Measurements from ENCODE around the gene GRAMD1B.
"Not testable (repeated sequence)": the region's sequence is repeated elsewhere in the genome, so short reads cannot be mapped to it uniquely, and the experiment has no call there.

The GRAMD1B gene

DNA sequence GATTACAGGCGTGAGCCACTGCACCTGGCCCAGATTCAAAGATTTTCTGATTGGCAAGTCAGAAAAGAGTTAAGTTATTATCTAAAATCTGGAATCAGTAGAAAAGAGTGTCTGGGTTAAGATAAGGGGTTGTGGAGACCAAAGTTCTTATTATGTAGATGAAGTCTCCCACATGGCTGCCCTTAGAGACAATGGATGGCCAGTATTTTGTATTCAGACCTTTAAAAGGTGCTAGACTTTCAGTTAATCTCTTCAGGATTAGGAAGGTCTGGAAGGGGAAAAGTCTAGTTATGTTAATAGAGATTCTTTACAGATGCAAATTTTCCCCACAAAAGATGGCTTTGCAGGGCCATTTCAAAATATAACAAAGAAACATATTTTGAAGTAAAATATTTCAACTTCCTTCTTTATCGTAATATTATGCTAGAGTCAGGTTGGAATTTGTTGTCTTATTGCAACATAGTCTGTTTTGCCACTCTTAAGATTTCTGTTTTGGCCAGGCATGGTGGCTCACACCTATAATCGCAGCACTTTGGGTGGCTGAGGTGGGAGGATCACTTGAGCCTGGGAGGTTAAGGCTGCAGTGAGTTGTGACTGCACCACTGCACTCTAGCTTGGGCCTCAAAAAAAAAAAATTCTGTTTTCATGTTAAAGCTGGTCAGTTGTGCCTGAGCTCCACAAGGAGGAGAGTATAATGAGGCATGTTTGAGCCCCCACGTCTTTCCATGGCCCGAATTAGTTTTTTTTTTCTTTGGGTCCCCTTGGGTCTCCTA lies 14.0 kb downstream of the GRAMD1B start:
- peak in 3 of 4 experiments; percentile 14 to 49 (median 41) for DNase-seq

DNA sequence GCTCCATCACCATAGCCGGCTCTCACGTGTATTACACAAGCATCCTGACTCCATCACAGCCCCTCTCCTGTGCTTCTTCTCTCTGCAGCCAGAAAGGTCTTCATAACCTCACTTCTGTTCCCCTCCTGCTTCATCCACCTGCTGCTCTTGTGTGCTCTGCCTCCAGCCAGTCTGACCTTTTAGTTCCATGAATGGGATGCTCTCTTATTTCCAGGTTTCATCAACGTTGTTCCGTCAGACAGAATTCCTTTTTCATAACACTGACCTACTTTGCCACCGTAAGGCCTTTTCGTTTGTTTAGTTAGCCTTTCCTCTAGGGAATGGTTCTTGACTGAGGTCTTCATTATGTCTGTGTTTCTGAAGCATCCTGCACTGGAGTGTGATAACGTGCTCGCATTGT lies 18.8 kb downstream of the GRAMD1B start:
- DNase-seq: no peak

DNA sequence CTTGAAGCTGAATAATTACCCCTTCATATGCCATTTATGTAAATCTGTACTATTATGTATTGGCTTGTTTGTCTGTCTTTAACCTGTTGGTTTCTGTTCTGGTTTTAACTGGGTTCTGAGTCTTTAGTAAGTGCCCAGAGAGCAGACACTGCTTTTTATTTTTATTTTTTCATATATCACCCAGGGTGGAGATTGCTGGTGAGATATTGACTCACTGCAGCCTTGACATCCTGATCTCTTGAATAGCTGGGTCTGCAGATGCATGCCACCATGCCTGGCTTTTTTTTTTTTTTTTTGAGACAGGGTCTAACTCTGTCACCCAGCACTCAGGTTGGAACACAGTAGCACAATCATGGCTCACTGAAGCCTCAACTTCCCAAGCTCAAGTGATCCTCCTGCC lies 19.4 kb downstream of the GRAMD1B start:
- DNase-seq: no peak

DNA sequence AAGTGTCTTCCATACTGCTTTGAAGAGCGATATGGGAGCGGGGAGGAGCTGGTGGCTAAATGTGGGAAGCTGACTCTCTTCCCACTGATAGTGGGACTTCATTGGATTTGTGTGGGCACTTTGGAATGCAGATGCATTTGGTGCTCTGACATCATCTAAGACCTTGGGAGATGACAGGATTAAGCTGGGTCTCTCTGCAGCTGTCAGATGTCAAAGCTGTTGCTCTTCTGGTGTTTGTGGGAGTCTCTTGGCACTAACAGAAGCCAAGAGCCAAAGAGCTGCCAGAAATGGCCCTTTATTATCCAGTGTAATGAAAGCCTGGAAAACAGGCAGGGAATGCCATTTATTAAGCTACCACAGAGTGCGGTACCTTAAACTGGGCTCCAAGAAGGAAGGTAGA lies 20.6 kb downstream of the GRAMD1B start:
- DNase-seq: no peak

DNA sequence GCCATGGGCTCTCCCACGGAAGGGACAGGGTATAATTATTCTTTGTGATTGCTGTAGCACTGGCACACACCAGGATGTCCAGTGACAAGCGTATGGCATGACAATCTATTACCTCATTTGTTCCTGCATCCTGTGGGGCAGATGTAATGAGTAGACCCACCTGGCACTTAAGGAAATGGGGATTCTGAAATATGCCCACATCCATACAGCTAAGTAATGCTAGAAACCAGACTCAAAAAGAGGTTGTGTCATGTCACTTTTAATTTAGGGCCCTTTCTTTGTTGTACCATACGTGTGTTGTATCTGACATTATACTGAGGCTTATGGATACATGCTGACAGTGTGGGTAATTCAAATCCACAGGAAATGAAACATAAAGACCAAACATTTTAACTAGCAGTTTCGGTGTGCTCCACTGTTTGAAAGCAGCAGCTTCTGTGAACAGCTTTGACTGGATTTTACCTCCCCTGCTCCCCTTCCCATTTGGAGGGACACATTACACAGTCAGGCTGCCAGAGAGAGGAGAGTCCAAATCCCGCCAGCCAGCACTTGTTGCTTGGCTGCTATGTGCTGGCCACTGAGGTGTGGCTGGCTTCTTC lies 21.2 kb downstream of the GRAMD1B start:
- DNase-seq: no peak

DNA sequence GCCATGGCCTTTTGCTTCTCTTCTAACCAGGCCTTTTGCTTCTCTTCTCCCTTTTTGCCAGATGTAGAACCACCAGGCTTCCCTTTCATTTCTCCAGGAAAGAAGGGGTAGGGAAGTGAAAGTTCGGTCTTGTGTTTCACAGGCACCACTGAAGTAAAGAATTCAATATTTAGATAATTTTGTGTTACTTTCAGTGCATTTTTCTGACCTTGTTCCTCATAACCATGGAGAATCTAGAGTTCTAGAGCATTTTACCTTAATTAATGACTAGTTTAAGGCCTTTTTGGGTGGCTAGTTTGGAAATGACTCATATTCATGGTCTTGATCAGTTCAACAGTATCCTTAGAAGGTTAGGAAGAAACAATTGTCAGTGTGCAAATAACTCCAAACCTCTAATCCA lies 22.7 kb downstream of the GRAMD1B start:
- peak; percentile 48 to 82 (median 71) for DNase-seq

DNA sequence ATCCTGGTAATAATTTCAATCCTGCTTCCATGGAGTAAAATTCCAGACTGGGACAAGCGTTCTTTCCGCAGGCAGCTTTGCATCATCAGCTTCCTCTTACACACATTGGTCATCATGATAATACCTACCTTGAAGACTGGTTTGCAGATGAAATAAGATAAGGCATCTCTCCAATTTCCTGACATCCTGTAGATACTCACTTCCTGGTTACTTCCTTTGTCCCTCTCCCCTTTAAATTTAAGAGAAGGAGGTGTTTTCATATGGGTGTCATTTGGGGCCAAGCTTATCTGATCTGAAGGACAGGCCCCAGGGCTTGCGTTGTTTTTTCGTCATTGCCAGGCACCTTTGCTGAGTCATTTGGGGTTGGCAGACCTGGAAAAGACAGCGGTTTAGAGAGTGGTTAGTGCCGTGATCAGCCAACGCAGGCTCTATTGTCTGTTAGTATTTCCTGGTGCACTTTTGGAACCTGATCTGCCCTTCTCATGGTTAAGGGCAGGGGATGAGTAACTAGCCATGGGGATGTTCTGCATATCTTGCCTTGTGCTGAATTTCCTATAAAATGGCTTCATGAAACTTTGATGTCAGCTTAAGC lies 24.1 kb downstream of the GRAMD1B start:
- peak in 2 of 4 experiments; percentile 20 to 52 for DNase-seq

DNA sequence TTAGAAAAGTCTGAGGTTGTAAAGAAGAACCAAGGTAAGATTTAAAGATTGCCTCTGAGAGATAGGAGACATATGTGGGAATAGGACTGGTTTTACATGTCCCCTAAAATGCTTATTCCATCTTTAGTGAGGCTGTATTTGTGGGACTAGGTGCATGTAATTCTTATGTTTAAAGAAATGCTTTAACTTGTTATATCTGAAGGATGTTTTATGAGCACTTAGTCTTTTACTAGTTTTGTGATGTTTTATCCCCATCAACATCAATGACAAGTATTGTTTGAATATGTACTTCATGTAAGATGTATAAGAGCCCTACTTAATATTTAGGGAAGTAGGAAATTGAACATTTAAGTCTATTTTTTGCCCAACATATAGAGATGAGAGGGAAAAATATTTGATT lies 24.7 kb downstream of the GRAMD1B start:
- no peak for DNase-seq

DNA sequence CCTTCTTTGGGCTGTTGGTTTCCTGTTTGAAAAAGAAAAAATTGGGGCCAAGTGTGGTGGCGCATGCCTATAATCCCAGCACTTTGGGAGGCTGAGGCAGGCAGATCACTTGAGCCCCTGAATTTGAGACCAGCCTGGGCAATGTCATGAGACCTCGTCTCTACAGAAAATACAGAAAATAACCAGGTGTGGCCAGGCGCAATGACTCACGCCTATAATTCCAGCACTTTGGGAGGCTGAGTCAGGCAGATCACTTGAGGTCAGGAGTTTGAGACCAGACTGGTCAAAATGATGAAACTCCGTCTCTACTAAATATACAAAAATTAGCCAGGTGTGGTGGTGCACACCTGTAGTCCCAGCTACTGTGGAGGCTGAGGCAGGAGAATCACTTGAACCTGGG lies 26.4 kb downstream of the GRAMD1B start:
- DNase-seq: not testable (repeated sequence)

DNA sequence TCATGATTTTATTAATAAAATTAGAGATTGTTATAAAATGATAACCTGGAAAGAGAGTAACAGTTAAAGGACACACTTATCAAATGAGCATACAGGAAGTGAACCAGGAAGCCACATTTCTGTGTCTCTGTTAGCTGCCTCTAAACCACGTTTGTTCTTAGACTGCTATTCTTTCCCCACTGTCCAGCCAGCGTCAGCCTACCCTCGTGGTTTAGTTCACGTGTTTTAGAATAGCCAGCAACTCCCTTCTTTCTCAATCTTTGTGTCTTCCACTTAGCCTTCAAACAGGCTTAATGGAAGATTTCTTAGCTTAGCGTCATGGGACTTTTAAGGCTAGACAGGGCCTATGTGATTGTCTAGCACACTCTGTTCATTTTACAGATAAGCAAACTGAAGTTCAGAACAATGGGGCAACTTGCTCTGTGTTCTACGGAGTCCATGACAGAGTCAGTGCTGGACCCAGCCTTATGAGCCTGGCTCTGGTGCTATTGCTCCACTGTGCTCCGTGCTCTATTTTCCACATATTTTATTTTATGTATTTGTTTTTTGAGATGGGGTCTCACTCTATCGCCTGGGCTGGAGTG lies 27.2 kb downstream of the GRAMD1B start:
- peak; percentile 84 to 94 (median 91) for DNase-seq

DNA sequence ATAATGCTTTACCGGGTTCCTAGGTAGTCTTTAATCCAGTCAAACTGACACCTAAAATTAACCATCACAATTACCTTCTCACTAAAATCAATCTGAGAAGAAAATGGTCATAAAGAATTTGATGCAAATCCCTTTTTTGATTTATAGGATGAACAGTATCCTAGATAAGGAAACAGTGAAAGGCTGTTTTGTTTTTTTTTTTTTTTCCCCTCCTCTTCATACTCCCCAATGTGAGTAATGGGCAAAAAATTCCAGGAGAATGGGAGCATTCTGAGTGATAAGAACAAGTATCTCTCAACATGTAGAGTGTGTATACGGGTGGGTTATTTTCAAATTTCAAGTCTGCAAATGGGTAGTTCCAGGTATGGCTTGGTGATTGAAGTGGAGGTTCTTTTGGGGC lies 28.4 kb downstream of the GRAMD1B start:
- DNase-seq: no peak

DNA sequence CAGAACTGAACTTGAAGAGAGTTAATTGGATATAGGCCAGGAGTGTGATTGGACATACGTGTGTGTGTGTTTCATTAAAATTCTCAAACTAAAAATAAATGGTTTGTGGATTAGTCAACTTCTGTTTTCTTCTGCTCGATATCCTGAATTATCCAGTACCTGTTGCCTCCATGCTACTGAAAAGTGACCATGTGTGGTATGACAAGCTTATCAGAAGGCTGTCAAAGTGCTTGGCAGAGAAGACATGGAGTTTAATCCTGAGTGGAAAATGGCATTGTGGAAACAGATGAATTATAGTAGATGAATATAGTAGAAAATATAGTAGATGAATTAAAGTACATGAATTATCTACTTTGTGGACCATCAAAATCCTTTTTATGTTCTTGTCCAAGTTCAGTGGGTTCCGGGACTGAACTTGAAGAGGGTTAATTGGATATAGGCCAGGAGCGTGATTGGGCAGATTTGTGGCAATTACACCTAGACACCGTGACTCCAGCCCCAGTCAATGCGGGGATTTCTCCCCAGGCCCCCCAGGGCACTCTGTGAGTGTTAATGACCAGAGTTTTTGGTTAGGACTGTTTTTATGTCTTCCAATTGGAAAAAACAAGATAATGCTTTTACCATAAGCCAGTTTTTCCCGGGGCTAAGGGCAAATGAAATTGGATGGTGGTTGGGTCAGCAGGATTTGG lies 30.1 kb downstream of the GRAMD1B start:
- no peak for DNase-seq

DNA sequence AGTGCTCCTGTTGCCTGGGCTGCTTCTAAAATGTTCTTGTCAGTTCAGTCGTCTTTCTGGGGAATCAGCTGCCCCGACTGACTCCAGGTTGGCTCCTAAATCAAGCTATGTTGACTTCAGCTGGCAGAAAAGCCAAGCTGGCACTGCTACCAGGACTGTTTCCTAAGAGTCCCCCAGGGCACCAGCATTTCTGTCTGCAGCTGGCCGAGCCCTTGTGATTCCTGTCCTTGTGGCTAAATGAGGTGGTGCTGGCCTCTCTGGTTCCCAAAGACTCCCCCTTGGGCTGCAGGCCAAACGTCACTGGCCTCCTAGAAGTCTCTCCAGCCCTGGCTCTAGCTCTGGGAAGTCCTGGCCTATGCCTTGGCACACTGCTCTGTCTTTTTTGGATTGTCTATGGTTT lies 31.1 kb downstream of the GRAMD1B start:
- DNase-seq: no peak

DNA sequence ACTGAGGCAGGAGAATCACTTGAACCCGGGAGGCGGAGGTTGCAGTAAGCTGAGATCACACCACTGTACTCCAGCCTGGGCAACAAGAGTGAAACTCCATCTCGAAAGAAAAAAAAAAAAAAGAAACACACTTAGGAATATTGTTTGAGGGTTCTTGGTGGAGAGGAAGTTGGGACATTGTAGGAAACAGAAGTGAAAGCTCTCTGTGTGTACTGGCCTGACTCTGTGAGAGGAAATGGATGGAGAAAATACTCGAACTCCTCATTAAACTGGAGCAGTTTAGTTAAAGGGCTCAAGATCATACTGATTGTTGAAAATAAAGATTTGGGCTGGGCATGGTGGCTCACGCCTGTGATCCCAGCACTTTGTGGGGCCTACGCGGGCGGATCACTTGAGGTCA lies 35.6 kb downstream of the GRAMD1B start:
- peak; percentile 39 to 86 (median 70) for DNase-seq

DNA sequence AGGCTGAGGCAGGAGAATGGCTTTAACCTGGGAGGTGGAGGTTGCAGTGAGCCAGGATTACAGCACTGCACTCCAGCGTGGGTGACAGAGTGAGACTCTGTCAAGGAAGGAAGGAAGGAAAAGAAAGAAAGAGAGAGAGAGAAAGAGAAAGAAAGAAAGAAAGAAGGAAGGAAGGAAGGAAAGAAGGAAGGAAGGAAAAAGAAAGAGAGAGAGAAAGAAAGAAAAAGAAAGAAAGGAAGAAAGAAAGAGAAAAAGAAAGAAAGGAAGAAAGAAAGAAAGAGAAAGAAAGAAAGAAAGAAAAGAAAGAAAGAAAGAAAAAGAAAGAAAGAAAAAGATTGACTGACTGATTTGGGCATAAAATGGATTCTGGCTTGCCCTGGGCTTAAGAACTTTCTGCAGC lies 36.1 kb downstream of the GRAMD1B start:
- not testable (repeated sequence) for DNase-seq

DNA sequence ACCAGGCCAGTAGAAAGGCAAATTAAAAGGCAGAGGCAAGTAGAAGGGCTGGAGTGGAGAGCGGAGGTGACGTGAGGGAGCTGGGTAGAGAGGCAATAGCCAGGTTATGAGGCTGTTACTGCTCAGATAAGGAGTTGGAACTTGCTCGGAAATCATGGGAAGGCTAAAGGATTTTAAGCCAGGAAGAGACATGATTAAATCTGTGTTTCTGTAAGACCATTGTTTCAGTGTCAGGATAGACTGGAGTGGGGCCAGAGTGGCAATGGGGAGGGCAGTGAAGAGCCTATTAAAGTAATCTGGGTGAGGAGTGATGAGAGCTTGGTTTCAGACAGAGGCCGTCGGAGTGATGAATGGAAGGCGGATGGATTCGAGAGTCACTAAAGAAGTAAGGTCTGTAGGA lies 39.0 kb downstream of the GRAMD1B start:
- no peak for DNase-seq

DNA sequence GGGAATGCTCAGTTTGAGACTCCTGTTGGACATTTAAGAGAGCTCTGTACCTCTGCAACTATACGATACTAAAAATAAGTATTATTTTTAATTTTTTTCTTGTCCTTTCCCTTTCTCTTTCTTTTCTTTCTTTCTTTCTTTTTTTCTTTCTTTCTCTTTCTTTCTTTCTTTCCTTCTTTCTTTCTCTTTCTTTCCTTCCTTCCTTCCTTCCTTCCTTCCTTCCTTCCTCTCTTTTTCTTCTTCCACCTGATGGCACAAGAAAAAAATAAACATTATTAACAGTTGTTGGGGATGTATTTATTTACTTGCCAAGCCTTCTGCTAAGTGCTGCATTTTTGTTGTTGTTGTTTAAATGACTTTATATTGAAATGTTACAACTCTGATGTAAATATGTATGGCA lies 39.5 kb downstream of the GRAMD1B start:
- no peak for DNase-seq

DNA sequence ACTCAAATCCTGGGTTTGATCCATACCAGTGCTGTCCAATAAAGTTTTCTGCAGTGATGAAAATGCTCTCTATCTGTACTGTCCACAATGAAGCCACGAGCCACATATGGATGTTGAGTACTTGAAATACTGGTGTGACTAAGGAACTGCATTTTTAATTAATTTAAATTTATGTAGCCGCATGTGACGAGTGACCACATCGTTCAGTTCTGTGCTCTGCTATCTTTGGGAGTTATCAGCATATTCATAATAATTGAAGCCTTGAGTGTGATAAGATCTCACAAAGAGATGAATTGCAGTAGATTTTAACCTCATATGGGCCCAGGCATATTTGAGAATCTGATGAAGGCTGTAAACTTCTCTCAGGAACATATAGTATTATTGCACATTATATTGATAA lies 40.8 kb downstream of the GRAMD1B start:
- no peak for DNase-seq

DNA sequence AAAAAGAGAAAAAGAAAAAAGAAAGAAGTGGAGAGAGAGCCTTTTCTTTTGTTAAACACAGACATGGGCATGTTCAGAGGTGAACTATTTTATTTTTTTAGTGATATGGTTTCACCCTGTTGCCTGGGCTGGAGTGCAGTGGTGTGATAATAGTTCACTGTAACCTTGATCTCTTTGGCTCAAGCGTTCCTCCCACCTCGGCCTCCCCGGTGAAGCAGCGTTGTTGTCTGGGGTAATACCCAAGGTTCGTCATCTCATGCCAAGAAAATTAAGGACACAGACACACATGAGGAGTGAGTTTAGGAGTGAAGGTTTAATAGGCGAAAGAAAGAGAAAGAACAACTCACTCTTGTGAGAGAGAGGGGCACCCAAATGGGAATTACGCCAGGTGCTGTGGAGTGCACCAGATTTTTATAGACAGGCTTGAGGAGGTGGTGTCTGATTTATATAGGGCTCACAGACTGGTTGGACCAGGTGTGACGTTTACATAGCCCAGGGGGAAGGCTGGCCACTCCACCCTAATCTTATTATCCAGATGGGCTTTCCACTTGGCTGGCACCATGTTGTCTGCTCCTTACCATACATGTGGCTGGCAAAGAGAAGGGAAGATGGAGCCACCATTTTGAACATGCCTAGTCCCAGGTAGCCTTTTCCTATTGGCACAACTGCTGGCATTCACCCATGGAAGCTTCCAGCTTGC lies 42.3 kb downstream of the GRAMD1B start:
- DNase-seq: no peak

DNA sequence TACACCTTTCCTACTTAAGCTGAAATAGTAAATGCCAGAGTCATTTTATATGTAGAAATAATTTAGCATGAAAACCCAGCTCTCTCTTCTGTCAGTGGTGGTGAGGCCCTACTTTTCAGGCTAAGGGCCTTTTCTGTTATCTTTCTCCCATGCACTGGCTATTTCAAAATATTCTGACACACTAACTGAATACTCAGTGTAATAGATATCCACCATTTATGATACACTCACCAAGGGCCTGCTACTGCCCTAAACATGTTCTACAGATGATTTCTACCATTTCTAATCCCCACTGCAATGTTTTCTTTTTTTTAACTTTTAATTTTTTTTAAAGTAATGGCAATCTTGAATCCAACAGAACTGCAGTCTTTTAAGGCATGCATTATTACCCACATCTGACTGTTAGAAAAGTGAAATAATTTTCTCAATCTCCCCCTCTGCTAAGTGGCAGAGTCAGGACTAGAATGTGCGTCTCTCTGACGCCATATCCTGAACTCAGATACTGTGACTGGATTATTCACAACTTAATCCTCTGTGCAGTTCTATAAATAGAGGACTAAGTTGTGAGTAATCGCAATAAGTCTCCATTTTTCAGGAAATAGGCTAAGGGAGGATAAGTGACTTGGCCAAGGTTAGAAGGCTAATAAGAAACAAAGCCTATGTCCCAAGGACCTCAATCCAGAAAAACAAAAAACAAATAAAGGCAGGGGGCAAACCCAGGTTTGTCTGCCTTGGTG lies 44.0 kb downstream of the GRAMD1B start:
- peak; percentile 52 to 88 (median 74) for DNase-seq

DNA sequence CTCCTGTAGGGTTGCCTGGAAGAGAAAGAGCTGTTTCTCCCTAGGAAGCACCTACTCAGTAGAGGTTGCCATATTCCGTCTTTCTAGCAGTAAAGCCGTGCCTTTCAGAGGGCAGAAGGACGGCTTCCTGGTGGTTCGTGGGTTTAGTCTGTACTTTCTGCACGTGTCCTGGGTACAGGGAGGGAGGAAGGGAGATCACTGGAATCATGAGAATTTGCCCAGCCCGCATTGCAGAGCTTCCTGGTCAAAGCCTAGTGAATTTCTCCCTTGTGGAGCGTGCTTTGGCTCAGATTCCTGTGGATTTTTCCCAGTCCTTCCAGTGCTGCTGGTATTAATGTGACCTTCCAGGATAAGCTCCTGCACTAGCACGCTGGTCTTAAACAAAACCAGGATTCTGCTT lies 44.9 kb downstream of the GRAMD1B start:
- peak; percentile 6 to 40 (median 37) for DNase-seq

DNA sequence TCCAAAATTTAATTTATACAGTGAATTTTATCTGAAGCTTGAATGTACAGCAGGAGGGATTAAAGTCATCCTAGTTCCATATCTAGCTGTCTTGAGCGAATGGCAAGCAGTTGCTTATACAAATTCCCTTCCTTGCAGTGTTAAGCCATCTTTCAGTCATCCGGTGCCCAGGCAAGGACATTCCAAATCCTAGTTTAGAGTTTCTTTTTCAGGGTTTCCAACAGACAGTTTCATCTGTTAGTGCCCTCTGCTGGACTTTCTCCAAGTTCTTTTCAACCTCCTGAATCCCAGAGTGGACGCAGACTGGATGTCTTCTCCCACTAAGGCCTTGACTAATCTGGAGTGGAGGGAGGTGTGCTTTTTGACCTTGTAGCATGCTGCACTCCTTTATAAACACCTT lies 45.4 kb downstream of the GRAMD1B start:
- peak; percentile 52 to 73 (median 58) for DNase-seq
